HEK293 (cell line): ENCODE data around the gene HSFX3.

Experiments used
- CTCF ChIP-seq: fragments of 450-650 bp; formaldehyde crosslinking; IDR thresholded peaks from 2 replicates; pipeline ENCODE4 v1.5.1; 2016; ENCODE audit warnings: missing biosample characterization, missing genetic modification characterization
- WT1 ChIP-seq: fragments of 450-650 bp; formaldehyde crosslinking; IDR thresholded peaks from 2 replicates; pipeline ENCODE4 v1.5.1; 2016; ENCODE audit warnings: missing biosample characterization, missing genetic modification characterization

- TF ChIP-seq CTCF (no peak), WT1 (tag by site-specific recombination) (no peak)
These were observed 22.0 kb downstream of the HSFX3 start for GRCh38 chrX:149527705-149528104.
